Ureter (tissue), 1 donor: ENCODE data around the gene MOB1A. TPM values are rescaled to one million over a fixed set of nuclear protein-coding genes. Genes with fewer than 3 reads are reported as not detected.
A peak's percentile ranks its signal among the peaks of the same experiment; 100 is the strongest.
"Not testable (repeated sequence)": the region's sequence is repeated elsewhere in the genome, so short reads cannot be mapped to it uniquely, and the experiment has no call there.

ENCODE experiments used
- DNase-seq: peaks from one replicate; pipeline ENCODE4 v3.0.0-alpha.2; 2020; ENCODE audit warnings: low spot score
- total RNA-seq: library from RNA; stranded (reverse); gene quantifications from one replicate; pipeline ENCODE4 v1.2.4, GENCODE V29; 2023
- donor health status: DM: yes; HTN: yes; CAD: no.

Gene MOB1A
- total RNA-seq, 1 donor from 2014 or later: 96.9 TPM

GRCh38 chr2:74148457-74149246, 30.0 kb downstream of the MOB1A start:
- DNase-seq: no peak

- DNase-seq: peak; percentile 86
These were observed 30.8 kb downstream of the MOB1A start, which contains the start of gene BOLA3 for GRCh38 chr2:74147727-74148456. BOLA3 (minus strand) TSS chr2:74147912; CDS start chr2:74147874, 38 bp downstream.

GRCh38 chr2:74146929-74147726, 31.6 kb downstream of the MOB1A start:
- DNase-seq: no peak

- no peak for DNase-seq
These were observed 36.3 kb downstream of the MOB1A start for GRCh38 chr2:74142340-74142739.

GRCh38 chr2:74138600-74139323, 39.9 kb downstream of the MOB1A start:
- DNase-seq: no peak

GRCh38 chr2:74137651-74138599, 40.8 kb downstream of the MOB1A start:
- DNase-seq: peak; percentile 24

GRCh38 chr2:74131901-74132300, 46.8 kb downstream of the MOB1A start:
- DNase-seq: no peak

- no peak for DNase-seq
These were observed 48.3 kb downstream of the MOB1A start for GRCh38 chr2:74130211-74130995.

- DNase-seq: no peak
These were observed 50.5 kb downstream of the MOB1A start for GRCh38 chr2:74128206-74128605.

GRCh38 chr2:74123955-74124354, 54.7 kb downstream of the MOB1A start:
- not testable (repeated sequence) for DNase-seq

- not testable (repeated sequence) for DNase-seq
These were observed 56.8 kb downstream of the MOB1A start for GRCh38 chr2:74121846-74122245.

- DNase-seq: peak; percentile 84
These were observed 58.5 kb downstream of the MOB1A start for GRCh38 chr2:74119912-74120825.

GRCh38 chr2:74119339-74119738, 59.3 kb downstream of the MOB1A start:
- DNase-seq: no peak

- no peak for DNase-seq
These were observed 67.3 kb downstream of the MOB1A start for GRCh38 chr2:74111380-74111779.

- DNase-seq: no peak
These were observed 68.1 kb downstream of the MOB1A start for GRCh38 chr2:74110537-74110936.

GRCh38 chr2:74109551-74109950, 69.1 kb downstream of the MOB1A start:
- no peak for DNase-seq

- no peak for DNase-seq
These were observed 71.6 kb downstream of the MOB1A start for GRCh38 chr2:74107071-74107470.

- DNase-seq: no peak
These were observed 73.3 kb downstream of the MOB1A start for GRCh38 chr2:74105413-74105812.
